Measurements from ENCODE around the gene RAD9B. TPM values are rescaled to one million over a fixed set of nuclear protein-coding genes. Genes with fewer than 3 reads are reported as not detected.
A peak's percentile ranks its signal among the peaks of the same experiment; 100 is the strongest.
"Not testable (repeated sequence)": the region's sequence is repeated elsewhere in the genome, so short reads cannot be mapped to it uniquely, and the experiment has no call there.

The RAD9B gene
- 1 to 10 TPM in 1 of 2 donors, under 1 TPM in 1; 0.55 to 1.3 TPM for total RNA-seq
- polyA plus RNA-seq (ENCODE audit: insufficient read length in 6 of 6), result 1 to 10 TPM; 1.4 to 1.8 (median 1.7) TPM
- long read RNA-seq, donor 1, result 0 reads
- long read RNA-seq, donor 2, result 0 reads
- long read RNA-seq, donor 3, result 0 reads
- long read RNA-seq, donor 4, result 0 reads
- long read RNA-seq, donor 5, result 0 reads
- long read RNA-seq, donor 6, result 0 reads
- long read RNA-seq, donor 7, result 0 reads
- long read RNA-seq, donor 8, result 0 reads
- long read RNA-seq, donor 9, result 0 reads
- long read RNA-seq, donor 10, result 0 reads
- long read RNA-seq, donor 11, result 0 reads
- long read RNA-seq, donor 12, result 0 reads

DNA sequence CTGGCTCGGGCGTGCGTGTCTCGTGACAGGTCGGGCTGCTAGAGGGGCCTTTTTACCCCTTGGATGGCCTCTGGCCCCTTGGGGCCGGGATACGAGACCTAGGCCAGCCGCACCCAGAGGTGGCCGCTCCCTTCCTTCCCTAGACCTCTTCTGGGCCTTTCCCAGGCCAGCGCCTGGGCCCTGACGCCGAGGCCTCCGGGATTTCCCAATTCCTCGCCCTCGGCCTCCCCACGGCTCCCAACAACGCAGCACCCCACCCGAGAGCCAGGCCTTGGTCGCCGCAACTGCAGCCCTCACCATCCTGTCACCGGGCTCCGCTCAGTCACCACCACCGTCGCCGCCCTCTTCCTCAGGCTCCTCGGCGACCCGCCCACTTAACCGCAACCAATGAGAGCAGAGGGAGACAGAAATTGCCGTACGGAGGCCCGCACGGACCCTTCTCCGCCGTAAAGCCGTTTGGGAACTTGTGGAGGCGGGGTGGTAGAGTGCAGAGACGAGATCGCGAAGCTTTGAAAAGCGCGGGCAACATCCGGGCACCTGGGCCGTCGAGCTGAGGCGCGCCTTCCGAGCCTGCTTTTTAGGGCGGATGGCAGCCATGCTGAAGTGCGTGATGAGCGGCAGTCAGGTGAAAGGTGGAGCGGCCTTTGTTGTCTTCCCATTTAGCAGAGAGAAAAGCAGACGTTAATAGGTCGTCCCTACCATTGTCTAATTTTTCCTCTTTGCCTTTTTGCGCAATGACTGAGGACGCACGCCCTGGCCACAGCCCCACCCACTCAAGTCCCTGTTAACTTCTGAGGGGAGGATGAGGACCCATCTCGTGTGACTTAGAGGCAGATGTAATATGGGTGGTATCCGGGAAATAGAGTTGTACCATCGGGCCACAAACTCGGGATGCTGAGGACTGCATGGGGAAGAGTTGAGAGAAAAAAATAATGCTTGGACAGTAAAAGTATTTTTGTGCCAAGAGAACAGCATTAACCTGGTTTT is at the start of gene RAD9B, which contains the start of gene VPS29:
RAD9B (plus strand) TSS at position 580 of the 987 bp plus-strand sequence; CDS start at position 587, 7 bp downstream.
VPS29 (minus strand) TSS at position 360 of the 987 bp plus-strand sequence; CDS start at position 300, 60 bp downstream.
- intact Hi-C loops (cut with DNase I), result no loop called here
- H3K9me3 ChIP-seq, result no peaks in the 10 kb centered on the region
- DNase-seq (peak; percentile 95 to 98 (median 98)), ATAC-seq (peak; percentile 96)
- TF ChIP-seq, protein P1, sequence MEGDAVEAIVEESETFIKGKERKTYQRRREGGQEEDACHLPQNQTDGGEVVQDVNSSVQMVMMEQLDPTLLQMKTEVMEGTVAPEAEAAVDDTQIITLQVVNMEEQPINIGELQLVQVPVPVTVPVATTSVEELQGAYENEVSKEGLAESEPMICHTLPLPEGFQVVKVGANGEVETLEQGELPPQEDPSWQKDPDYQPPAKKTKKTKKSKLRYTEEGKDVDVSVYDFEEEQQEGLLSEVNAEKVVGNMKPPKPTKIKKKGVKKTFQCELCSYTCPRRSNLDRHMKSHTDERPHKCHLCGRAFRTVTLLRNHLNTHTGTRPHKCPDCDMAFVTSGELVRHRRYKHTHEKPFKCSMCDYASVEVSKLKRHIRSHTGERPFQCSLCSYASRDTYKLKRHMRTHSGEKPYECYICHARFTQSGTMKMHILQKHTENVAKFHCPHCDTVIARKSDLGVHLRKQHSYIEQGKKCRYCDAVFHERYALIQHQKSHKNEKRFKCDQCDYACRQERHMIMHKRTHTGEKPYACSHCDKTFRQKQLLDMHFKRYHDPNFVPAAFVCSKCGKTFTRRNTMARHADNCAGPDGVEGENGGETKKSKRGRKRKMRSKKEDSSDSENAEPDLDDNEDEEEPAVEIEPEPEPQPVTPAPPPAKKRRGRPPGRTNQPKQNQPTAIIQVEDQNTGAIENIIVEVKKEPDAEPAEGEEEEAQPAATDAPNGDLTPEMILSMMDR (IDR thresholded peaks at IDR 0.05), result no peak
- H3K36me3 ChIP-seq, result peaks cover 0 to 9% of the 10 kb centered on the region in 2 donors
- peaks cover 8 to 48% of the 10 kb centered on the region in 2 donors for H3K4me1 ChIP-seq
- H3K27me3 ChIP-seq, result no peaks in the 10 kb centered on the region
- peak within 1 kb of the TSS; percentile 93 to 98 for H3K27ac ChIP-seq
- peak within 1 kb of the TSS; percentile 97 to 99 for H3K4me3 ChIP-seq

DNA sequence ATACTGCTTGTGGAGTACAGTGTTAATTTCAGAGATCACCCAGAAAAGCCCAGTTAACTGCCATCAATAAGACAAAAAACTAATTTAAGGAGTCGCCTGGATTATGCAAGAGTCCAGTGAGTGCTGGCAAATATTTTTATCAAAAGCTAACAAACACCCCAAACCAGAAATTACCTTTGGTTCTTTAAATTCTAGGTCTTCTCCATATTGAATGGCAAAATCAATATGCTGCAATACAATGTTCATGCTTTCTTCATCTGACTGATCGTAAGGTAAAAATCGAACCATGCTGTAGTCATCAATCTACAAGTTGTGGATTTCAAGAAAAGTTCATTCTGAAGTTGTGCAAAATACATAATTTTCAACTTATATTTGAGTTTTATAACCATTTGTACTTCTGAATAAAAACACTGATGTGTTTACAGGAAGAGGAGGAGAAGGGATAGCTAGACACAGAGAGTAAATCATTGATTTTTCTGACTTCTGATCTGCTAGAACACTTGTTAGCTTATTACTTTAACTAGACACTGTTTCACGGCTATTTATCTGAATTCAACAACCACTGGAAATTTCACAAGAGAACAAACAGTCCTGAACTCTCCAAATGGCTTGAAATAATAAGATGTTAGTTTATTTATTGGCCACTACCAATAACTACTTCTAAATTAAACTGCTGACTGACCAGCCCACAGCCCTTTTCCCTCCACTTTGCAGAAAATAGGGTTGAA is 48.4 kb upstream of the RAD9B start:
- DNase-seq (no peak), ATAC-seq (no peak)
- Histone ChIP-seq H3K9me3 (no peaks in the 10 kb centered on the region), H3K4me1 (peaks cover 4 to 44% of the 10 kb centered on the region in 2 donors), H3K27ac (peak overlapping the region in 1 of 2 donors; percentile 92), H3K36me3 (peaks cover 0 to 45% of the 10 kb centered on the region in 2 donors), H3K4me3 (no peak overlapping the region), H3K27me3 (no peaks in the 10 kb centered on the region)
- intact Hi-C loops (cut with DNase I), result no loop called here
- TF ChIP-seq, protein P1 (IDR thresholded peaks at IDR 0.05), result no peak

DNA sequence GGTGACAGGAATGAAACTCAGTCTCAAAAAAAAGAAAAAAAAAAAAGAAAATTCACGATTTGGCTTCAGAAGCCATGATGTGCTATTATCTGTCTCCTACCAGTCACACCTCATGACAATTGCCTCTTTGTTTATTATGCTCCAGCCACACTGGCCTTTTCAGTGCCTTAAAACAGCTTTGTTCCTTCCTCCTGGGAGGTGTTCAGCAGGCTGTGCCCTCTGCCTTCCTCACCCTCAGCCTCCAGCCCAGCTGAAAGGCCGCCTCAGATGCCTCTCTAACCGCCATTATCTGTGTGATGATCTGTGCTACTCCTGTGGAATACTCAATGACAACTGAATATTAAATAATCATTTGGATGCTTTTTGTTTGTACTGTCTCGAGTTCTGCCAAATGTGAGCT is 43.4 kb upstream of the RAD9B start:
- no peaks in the 10 kb centered on the region for H3K9me3 ChIP-seq
- peaks cover 0 to 30% of the 10 kb centered on the region in 2 donors for H3K4me1 ChIP-seq
- DNase-seq (no peak), ATAC-seq (no peak)
- H3K27me3 ChIP-seq, result no peaks in the 10 kb centered on the region
- intact Hi-C loops (cut with DNase I), result no loop called here
- H3K36me3 ChIP-seq, result peaks cover 0 to 71% of the 10 kb centered on the region in 2 donors
- H3K27ac ChIP-seq, result no peak overlapping the region
- TF ChIP-seq, protein P1 (IDR thresholded peaks at IDR 0.05), result no peak
- no peak overlapping the region for H3K4me3 ChIP-seq

DNA sequence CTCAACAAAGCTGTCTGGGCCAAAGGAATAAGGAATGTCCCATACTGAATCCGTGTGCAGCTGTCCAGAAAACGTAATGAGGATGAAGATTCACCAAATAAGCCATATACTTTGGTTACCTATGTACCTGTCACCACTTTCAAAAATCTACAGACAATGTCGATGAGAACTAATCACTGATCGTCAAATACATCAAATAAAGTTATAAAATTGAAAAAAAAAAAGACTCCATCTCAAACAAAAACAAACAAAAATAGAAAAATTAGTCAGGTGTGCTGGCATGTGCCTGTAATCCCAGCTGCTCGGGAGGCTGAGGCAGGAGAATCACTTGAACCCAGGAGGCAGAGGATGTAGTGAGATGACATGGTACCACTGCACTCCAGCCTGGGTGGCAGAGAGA is 40.9 kb upstream of the RAD9B start:
- Histone ChIP-seq H3K36me3 (peaks cover 0 to 68% of the 10 kb centered on the region in 2 donors), H3K4me1 (peaks cover 0 to 19% of the 10 kb centered on the region in 2 donors)
- H3K4me3 ChIP-seq; intact Hi-C loops (cut with DNase I); H3K27me3 ChIP-seq; H3K27ac ChIP-seq; ATAC-seq; DNase-seq; H3K9me3 ChIP-seq: not testable (repeated sequence)

DNA sequence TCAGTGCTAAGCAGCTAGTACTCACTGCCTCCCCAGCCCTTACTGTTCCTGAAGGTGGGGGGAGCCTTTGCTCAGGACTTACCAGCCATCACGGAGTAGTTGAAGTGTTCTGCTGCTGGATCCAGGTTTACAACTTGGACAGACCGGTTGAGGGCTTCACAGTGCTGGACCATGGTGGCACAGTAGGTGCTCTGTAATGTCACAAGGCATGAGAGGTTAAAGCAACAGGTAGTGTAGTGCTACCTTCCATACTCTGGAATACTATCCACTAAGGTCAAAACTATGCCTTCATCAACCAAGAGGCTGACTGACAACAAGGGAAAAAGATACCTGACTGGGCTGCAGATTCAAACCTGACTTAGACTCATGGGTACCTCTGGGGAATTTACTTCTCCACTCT is 37.1 kb upstream of the RAD9B start:
- TF ChIP-seq, protein P1 (IDR thresholded peaks at IDR 0.05), result no peak
- Histone ChIP-seq H3K27ac (no peak overlapping the region), H3K4me1 (peaks cover 15 to 30% of the 10 kb centered on the region in 2 donors), H3K9me3 (no peaks in the 10 kb centered on the region), H3K27me3 (no peaks in the 10 kb centered on the region), H3K36me3 (peaks cover 0 to 48% of the 10 kb centered on the region in 2 donors), H3K4me3 (no peak overlapping the region)
- no peak for DNase-seq
- ATAC-seq, result no peak
- intact Hi-C loops (cut with DNase I), result no loop called here

DNA sequence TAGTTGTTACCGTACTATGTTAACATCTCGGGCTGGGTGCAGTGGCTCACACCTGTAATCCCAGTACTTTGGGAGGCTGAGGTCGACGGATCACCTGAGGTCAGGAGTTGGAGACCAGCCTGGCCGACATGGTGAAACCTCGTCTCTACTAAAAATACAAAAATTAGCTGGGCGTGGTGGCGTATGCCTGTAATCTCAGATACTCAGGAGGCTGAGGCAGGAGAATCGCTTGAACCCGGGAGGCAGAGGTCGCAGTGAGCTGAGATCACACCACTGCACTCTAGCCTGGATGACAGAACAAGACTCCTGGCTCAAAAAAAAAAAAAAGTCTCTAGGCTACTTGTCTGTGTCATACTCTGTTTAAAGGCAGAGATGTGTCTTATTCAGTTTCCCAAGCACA is 36.4 kb upstream of the RAD9B start:
- H3K27ac ChIP-seq; H3K27me3 ChIP-seq; DNase-seq; H3K9me3 ChIP-seq; ATAC-seq; intact Hi-C loops (cut with DNase I); H3K4me3 ChIP-seq: not testable (repeated sequence)
- peaks cover 15 to 30% of the 10 kb centered on the region in 2 donors for H3K4me1 ChIP-seq
- H3K36me3 ChIP-seq, result peaks cover 0 to 41% of the 10 kb centered on the region in 2 donors
